H1 (cell line): ENCODE results near the gene FOXP4. TPM values are rescaled to one million over a fixed set of nuclear protein-coding genes. Genes with fewer than 3 reads are reported as not detected.

Source experiments
- CTCF ChIA-PET: fragments of 300-600 bp; sonication (Branson Sonifier 250); formaldehyde crosslinking; loops from one replicate; lab custom pipeline; 2021; ENCODE audit not compliant: partially characterized antibody; lab: Charles Lee
- POLR2A ChIA-PET: fragments of 300-600 bp; sonication (Branson Sonifier 250); formaldehyde crosslinking; loops from one replicate; lab custom pipeline; 2021; ENCODE audit warnings: inconsistent platforms; ENCODE audit not compliant: partially characterized antibody; lab: Charles Lee
- DNase-seq, 2 experiments: peaks; one replicate each; pipeline versions ENCODE4 v3.0.0 to v3.0.0-alpha.2; 2010 to 2022; ENCODE audit warnings: low spot score in 2 of 2, low read depth in 1 of 2, mixed read lengths in 1 of 2
- FAIRE-seq: peaks from 2 replicates; lab custom pipeline; 2011; peaks lifted over from hg19 to GRCh38; lab: Jason Lieb, UNC
- H2AFZ ChIP-seq: 2 replicates; pipeline ENCODE4 v1.8.1; 2012; ENCODE audit warnings: low read length, inconsistent platforms
- H2AK5ac ChIP-seq: 2 replicates; pipeline ENCODE4 v1.6.1; 2013; ENCODE audit warnings: low read depth, low read length
- H2BK120ac ChIP-seq: replicated peaks from 2 replicates; pipeline ENCODE3; 2013; ENCODE audit warnings: low read depth, low read length, inconsistent platforms
- H2BK12ac ChIP-seq: 2 replicates; pipeline ENCODE4 v1.6.1; 2013; ENCODE audit warnings: low read depth, low read length
- H2BK15ac ChIP-seq: 2 replicates; pipeline ENCODE4 v1.6.1; 2013; ENCODE audit warnings: low read length
- H2BK20ac ChIP-seq: 2 replicates; pipeline ENCODE4 v1.6.1; 2013; ENCODE audit warnings: low read length
- H2BK5ac ChIP-seq: 2 replicates; pipeline ENCODE4 v1.6.1; 2013; ENCODE audit warnings: low read depth, low read length
- H3K14ac ChIP-seq: 2 replicates; pipeline ENCODE4 v1.6.1; 2013; ENCODE audit warnings: inconsistent platforms; ENCODE audit not compliant: insufficient read length
- H3K18ac ChIP-seq: 2 replicates; pipeline ENCODE4 v1.6.1; 2013; ENCODE audit warnings: low read length; ENCODE audit errors: extremely low read depth
- H3K23ac ChIP-seq: 2 replicates; pipeline ENCODE4 v1.6.1; 2013; ENCODE audit warnings: inconsistent platforms; ENCODE audit not compliant: insufficient read length
- H3K23me2 ChIP-seq: 2 replicates; pipeline ENCODE4 v1.6.1; 2013; ENCODE audit warnings: low read depth, low read length
- H3K27ac ChIP-seq: 2 replicates; pipeline ENCODE4 v1.6.1; 2011; ENCODE audit warnings: low read depth, low read length, inconsistent platforms
- H3K27me3 ChIP-seq, 4 experiments: replicated peaks in 1 of 4; 1 replicate in 1 of 4; 2 replicates in 3 of 4; pipeline versions ENCODE4 v1.6.1 to v1.8.1; 2011 to 2013; ENCODE audit warnings: low read length in 3 of 4, mild to moderate bottlenecking in 3 of 4, inconsistent platforms in 2 of 4, mixed read lengths in 2 of 4, moderate library complexity in 1 of 4; ENCODE audit not compliant: control insufficient read depth in 3 of 4, insufficient read depth in 3 of 4; ENCODE audit errors: extremely low read depth in 1 of 4
- H3K36me3 ChIP-seq, 4 experiments: 2 replicates each; pipeline versions ENCODE4 v1.6.1 to v1.8.1; 2011 to 2013; ENCODE audit warnings: mild to moderate bottlenecking in 4 of 4, low read length in 3 of 4, moderate library complexity in 2 of 4, control low read depth in 1 of 4, inconsistent platforms in 1 of 4; ENCODE audit not compliant: insufficient read depth in 4 of 4, control insufficient read depth in 2 of 4
- H3K4ac ChIP-seq: replicated peaks from 2 replicates; pipeline ENCODE3; 2013; ENCODE audit warnings: low read length, low read depth, mixed read lengths, inconsistent platforms; ENCODE audit not compliant: insufficient read length
- H3K4me1 ChIP-seq, 4 experiments: replicated peaks in 1 of 4; 1 replicate in 1 of 4; 2 replicates in 3 of 4; pipeline versions ENCODE4 v1.6.1 to v1.8.1; 2011 to 2013; ENCODE audit warnings: low read length in 3 of 4, inconsistent platforms in 2 of 4, mixed read lengths in 1 of 4; ENCODE audit not compliant: insufficient read depth in 4 of 4, control insufficient read depth in 3 of 4
- H3K4me2 ChIP-seq, 2 experiments: 2 replicates each; pipeline versions ENCODE4 v1.6.1 to v1.8.1; 2011 to 2013; ENCODE audit warnings: low read depth in 2 of 2, low read length in 2 of 2, control low read depth in 1 of 2, inconsistent platforms in 1 of 2, mild to moderate bottlenecking in 1 of 2; ENCODE audit not compliant: insufficient read depth in 1 of 2
- H3K4me3 ChIP-seq, 4 experiments: fragments of 200-600, 300-600 bp in 1 of 4; sonication (generic), shearing (Covaris generic), sonication (Bioruptor Twin) in 1 of 4; 2 replicates each; pipeline versions ENCODE4 v1.5.1 to v1.8.1; 2011 to 2016; ENCODE audit warnings: low read length in 4 of 4, low read depth in 3 of 4, control low read depth in 2 of 4, inconsistent platforms in 2 of 4, mild to moderate bottlenecking in 2 of 4, mixed read lengths in 1 of 4, moderate library complexity in 1 of 4; ENCODE audit not compliant: insufficient read depth in 2 of 4; ENCODE audit errors: extremely low read depth in 1 of 4
- H3K56ac ChIP-seq: replicated peaks from 2 replicates; pipeline ENCODE3; 2013; ENCODE audit warnings: low read depth, mild to moderate bottlenecking, mixed read lengths, low read length, inconsistent platforms; ENCODE audit not compliant: insufficient read length
- H3K79me1 ChIP-seq: 2 replicates; pipeline ENCODE4 v1.6.1; 2013; ENCODE audit warnings: low read depth, low read length, control low read depth
- H3K79me2 ChIP-seq, 2 experiments: 2 replicates each; pipeline versions ENCODE4 v1.6.1 to v1.8.1; 2012 to 2013; ENCODE audit warnings: low read length in 2 of 2, mild to moderate bottlenecking in 2 of 2, inconsistent platforms in 1 of 2; ENCODE audit not compliant: insufficient read depth in 2 of 2, control insufficient read depth in 1 of 2
- H3K9ac ChIP-seq, 4 experiments: replicated peaks in 1 of 4; 1 replicate in 1 of 4; 2 replicates in 3 of 4; pipeline versions ENCODE4 v1.6.1 to v1.8.1; 2011 to 2013; ENCODE audit warnings: low read depth in 3 of 4, low read length in 3 of 4, control low read depth in 2 of 4, mild to moderate bottlenecking in 2 of 4, moderate library complexity in 2 of 4, inconsistent platforms in 1 of 4; ENCODE audit errors: extremely low read depth in 1 of 4
- H3K9me3 ChIP-seq, 2 experiments: 2 replicates each; pipeline versions ENCODE4 v1.6.1 to v1.8.1; 2012 to 2013; ENCODE audit warnings: mild to moderate bottlenecking in 2 of 2, moderate library complexity in 2 of 2, control low read depth in 1 of 2, inconsistent platforms in 1 of 2, low read depth in 1 of 2, low read length in 1 of 2, mixed read lengths in 1 of 2; ENCODE audit not compliant: insufficient read depth in 2 of 2
- H4K20me1 ChIP-seq, 2 experiments: replicated peaks in 1 of 2; 2 replicates each; pipeline versions ENCODE3 to v1.8.1; 2011 to 2013; ENCODE audit warnings: inconsistent platforms in 2 of 2, low read length in 2 of 2, mild to moderate bottlenecking in 1 of 2; ENCODE audit not compliant: insufficient read depth in 2 of 2, control insufficient read depth in 1 of 2
- H4K5ac ChIP-seq: 2 replicates; pipeline ENCODE4 v1.6.1; 2013; ENCODE audit warnings: low read length, low read depth, mixed read lengths, inconsistent platforms; ENCODE audit not compliant: insufficient read length
- H4K8ac ChIP-seq: 2 replicates; pipeline ENCODE4 v1.8.0; 2013; ENCODE audit warnings: mild to moderate bottlenecking, moderate library complexity, low read length, inconsistent platforms; ENCODE audit not compliant: insufficient read depth; ENCODE audit errors: extremely low read depth
- H4K91ac ChIP-seq: replicated peaks from 2 replicates; pipeline ENCODE3; 2013; ENCODE audit warnings: low read length, mixed read lengths, inconsistent platforms; ENCODE audit not compliant: insufficient read length
- BRCA1 ChIP-seq: IDR thresholded peaks from 2 replicates; pipeline ENCODE4 v1.6.1; 2012; ENCODE audit warnings: low read depth, low read length, improper control_type of control experiment
- GTF2F1 ChIP-seq: IDR thresholded peaks from 2 replicates; pipeline ENCODE4 v1.6.1; 2012; ENCODE audit warnings: low read depth, low read length, improper control_type of control experiment, borderline replicate concordance
- POLR2A ChIP-seq, 2 experiments: IDR thresholded peaks; 1 replicate in 1 of 2; 2 replicates in 1 of 2; pipeline ENCODE4 v1.6.1; 2011; ENCODE audit warnings: low read depth in 2 of 2, low read length in 2 of 2, mild to moderate bottlenecking in 2 of 2; ENCODE audit errors: control extremely low read depth in 1 of 2
- POU5F1 ChIP-seq: IDR thresholded peaks from 2 replicates; pipeline ENCODE4 v1.6.1; 2011; ENCODE audit warnings: low read depth, mild to moderate bottlenecking, low read length, moderate library complexity
- SAP30 ChIP-seq: fragments of 300-600 bp; sonication (generic); IDR thresholded peaks from 2 replicates; pipeline ENCODE4 v1.7.1; 2012; ENCODE audit warnings: low read length, moderate library complexity, mild to moderate bottlenecking, inconsistent platforms; ENCODE audit not compliant: insufficient read depth, insufficient replicate concordance
- SUZ12 ChIP-seq: fragments of 200-600 bp; sonication (generic); IDR thresholded peaks from 2 replicates; pipeline ENCODE4 v1.6.1; 2012; ENCODE audit warnings: mild to moderate bottlenecking, inconsistent platforms, low read length, moderate library complexity, mixed read lengths
- TAF1 ChIP-seq: IDR thresholded peaks from 2 replicates; pipeline ENCODE4 v1.6.1; 2011; ENCODE audit warnings: mild to moderate bottlenecking, low read depth, low read length
- ZNF274 ChIP-seq: IDR thresholded peaks from 2 replicates; pipeline ENCODE4 v1.7.0; 2012; ENCODE audit warnings: low read length, borderline replicate concordance; ENCODE audit errors: extremely low read depth
- WGBS, 2 experiments: shearing (Covaris generic) in 1 of 2; methylation state at CpG; one replicate each; pipeline versions ENCODE4 v1.1.6 to v1.1.7; 2013 to 2015; ENCODE audit warnings: low lambda C conversion rate in 2 of 2, mixed read lengths in 2 of 2, inconsistent platforms in 1 of 2, low coverage in 1 of 2, missing lambda C conversion rate in 1 of 2; ENCODE audit not compliant: insufficient replicate concordance in 2 of 2, insufficient coverage in 1 of 2, insufficient read length in 1 of 2; ENCODE audit errors: extremely low coverage in 1 of 2, missing lambda C conversion rate in 1 of 2; 5-methylcytosine and 5-hydroxymethylcytosine counted together
- polyA plus RNA-seq, 7 experiments: library from polyadenylated mRNA; depleted of rRNA in 3 of 7; stranded (reverse) in 5 of 7; unstranded in 2 of 7; fragments of >200 nt in 5 of 7; fragments of 200-250 nt in 2 of 7; gene quantifications; 1 replicate in 5 of 7; 2 replicates in 1 of 7; 4 replicates in 1 of 7; pipeline versions ENCODE4 v1.2.1 to v1.2.3, GENCODE V29; 2011 to 2013; ENCODE audit warnings: missing spikeins in 2 of 7, mixed read lengths in 2 of 7
- total RNA-seq: library from RNA; stranded (reverse); fragmentation: NEBNext Ultra II Directional; extraction: Animal tissue kit (Norgen Biotek cat#: 25700); gene quantifications from 2 replicates; pipeline ENCODE4 v1.2.1, GENCODE V29; 2021
- TF ChIP-seq, protein P1 (sequence below): IDR thresholded peaks from 2 replicates; pipeline ENCODE4 v1.6.1; 2011; ENCODE audit warnings: low read length, improper control_type of control experiment

The FOXP4 gene
- total and polyA plus RNA-seq, 2 of the 8 experiments (the other 6 are each of a cell fraction or from before 2014, with no cell fraction given), result 4.8 to 13.3 TPM

DNA sequence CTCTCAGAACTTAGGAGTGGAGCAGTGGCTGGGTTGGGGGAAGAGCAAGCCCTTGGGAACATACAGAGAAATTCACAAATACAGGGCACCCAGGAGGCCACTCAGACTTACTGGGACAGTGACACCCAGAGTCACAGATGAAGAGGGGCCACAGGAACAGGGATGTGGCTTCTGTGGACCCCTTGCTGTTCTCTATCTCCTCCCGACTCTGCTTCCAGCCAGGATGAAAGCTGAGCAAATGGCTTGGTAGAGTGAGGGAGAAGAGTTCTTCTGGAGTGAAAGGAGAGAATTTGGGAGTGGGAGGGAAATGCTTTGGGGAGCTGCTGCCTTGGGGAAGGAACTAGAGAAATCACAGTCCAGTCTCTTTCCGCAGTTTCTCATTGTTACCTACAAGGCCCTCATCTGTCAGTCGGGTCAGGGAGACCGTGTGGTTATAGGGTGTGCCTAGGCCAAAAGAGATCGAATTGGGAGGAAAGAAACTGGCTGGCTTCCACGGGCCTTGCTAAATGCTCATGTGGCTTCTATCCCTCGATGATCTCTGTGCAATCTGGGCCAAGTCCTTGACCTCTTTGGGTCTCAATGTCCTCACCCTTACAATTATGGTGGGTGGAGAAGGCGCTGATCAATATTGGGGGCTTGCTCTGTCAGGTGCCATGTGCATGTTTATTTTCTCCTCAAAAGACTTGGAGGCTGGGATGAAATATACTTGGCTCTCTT is 17.0 kb downstream of the FOXP4 start:
- Histone ChIP-seq H3K27me3 (peaks cover 0 to 7% (median 5%) of the 10 kb centered on the region in 4 experiments; a peak in 3 of 7 replicates), H3K79me2 (peaks cover 0 to 12% of the 10 kb centered on the region in 2 experiments; a peak in 2 of 4 replicates), H3K36me3 (peaks cover 0 to 5% (median 0%) of the 10 kb centered on the region in 4 experiments; a peak in 2 of 8 replicates), H3K56ac (no peak overlapping the region), H2AFZ (no peak overlapping the region), H2BK20ac (peak overlapping the region; percentile 92), H2AK5ac (0 out of 2 replicates have a peak overlapping the region, but pooled peaks have one; percentile 28), H3K23ac (no peak overlapping the region), H4K8ac (0 out of 2 replicates have a peak overlapping the region, but pooled peaks have one; percentile 4), H3K9ac (no peak overlapping the region; a peak in 1 of 7 replicates), H3K79me1 (0 out of 2 replicates have a peak, but pooled peaks cover 3% of the 10 kb centered on the region), H3K27ac (peak overlapping the region; percentile 60; the same call in 1 of the 2 replicates), H3K23me2 (peaks cover 7% of the 10 kb centered on the region; the same call in 1 of the 2 replicates), H3K4me2 (peak overlapping the region; percentile 66 to 80), H2BK120ac (peak overlapping the region; percentile 13), H3K4ac (peak overlapping the region; percentile 72), H4K20me1 (peaks cover 0 to 4% of the 10 kb centered on the region in 2 experiments), H3K14ac (no peak overlapping the region), H3K18ac (peak overlapping the region; percentile 95), H4K91ac (peak overlapping the region; percentile 75), H2BK5ac (peak overlapping the region; percentile 89; the same call in 1 of the 2 replicates), H4K5ac (peak overlapping the region; percentile 26), H3K4me1 (peaks cover 21 to 31% (median 27%) of the 10 kb centered on the region in 4 experiments), H3K9me3 (no peaks in the 10 kb centered on the region), H2BK12ac (peak overlapping the region; percentile 82; the same call in 1 of the 2 replicates), H2BK15ac (peak overlapping the region; percentile 93; the same call in 1 of the 2 replicates), H3K4me3 (peak overlapping the region in 2 of 4 experiments; percentile 21 to 68; a peak in 2 of 8 replicates)
- WGBS, 2 experiments, result 81% methylated on average over 8 of the region's 8 CpGs; no CpG with 5 or more reads in 1 of the 2 experiments
- FAIRE-seq, result no peak
- POLR2A ChIA-PET, result interaction anchor here (0.9 to 3.9 kb wide), 8 partner anchors 7 to 94 kb away, joined by 3 to 24 read pairs (median 3); no protein-coding TSS in a partner anchor
- CTCF ChIA-PET, result interaction anchor here (0.9 to 3.2 kb wide), 10 partner anchors 11 to 195 kb away, joined by 3 to 14 read pairs (median 6); no protein-coding TSS in a partner anchor
- DNase-seq, result no peak
- TF ChIP-seq ZNF274 (no peak), POU5F1 (no peak), BRCA1 (no peak), TAF1 (no peak), POLR2A (IDR thresholded peaks at IDR 0.05; ENCODE audit: control extremely low read depth in 1 of 2, low read depth in 2 of 2, low read length in 2 of 2) (no peak), SAP30 (no peak), SUZ12 (no peak), GTF2F1 (no peak)
- TF ChIP-seq, protein P1, sequence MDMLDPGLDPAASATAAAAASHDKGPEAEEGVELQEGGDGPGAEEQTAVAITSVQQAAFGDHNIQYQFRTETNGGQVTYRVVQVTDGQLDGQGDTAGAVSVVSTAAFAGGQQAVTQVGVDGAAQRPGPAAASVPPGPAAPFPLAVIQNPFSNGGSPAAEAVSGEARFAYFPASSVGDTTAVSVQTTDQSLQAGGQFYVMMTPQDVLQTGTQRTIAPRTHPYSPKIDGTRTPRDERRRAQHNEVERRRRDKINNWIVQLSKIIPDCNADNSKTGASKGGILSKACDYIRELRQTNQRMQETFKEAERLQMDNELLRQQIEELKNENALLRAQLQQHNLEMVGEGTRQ, result no peak
